ENCODE measurements around the gene TOPBP1.

Gene TOPBP1

DNA sequence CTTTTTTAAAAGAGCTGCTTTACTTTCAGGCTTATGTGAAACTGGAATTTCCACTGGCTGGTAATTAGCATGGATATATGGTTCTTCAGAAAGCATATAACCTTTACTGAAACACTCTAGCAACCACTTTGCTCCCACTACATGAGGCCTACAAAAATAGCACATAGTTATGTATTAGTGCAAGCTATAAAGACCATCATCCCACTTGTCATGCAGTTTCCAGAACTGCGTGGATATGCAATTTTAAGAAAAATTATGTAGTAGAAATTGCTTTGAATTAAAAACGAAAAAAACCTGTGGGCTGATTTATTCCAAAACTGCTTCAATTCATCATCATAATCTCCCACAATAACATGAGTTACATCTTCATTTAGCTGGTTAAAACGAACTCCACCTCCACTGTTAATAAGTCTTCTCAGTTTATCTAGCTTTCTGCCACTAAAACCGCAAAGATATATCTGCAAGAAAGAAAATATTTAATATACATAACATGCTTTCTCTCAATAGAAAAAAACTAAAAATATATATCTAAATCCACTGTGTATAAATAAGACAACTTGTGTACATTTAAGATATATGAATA lies 12.2 kb downstream of the TOPBP1 start:
- H3K4me1 ChIP-seq (ENCODE audit: control insufficient read depth in 2 of 2, insufficient read depth in 2 of 2, low read length in 2 of 2) = no peaks in the 10 kb centered on the region
- H3K9ac ChIP-seq (ENCODE audit: low read depth in 1 of 2, low read length in 2 of 2) = no peak overlapping the region
- H3K27me3 ChIP-seq (ENCODE audit: control insufficient read depth in 2 of 2, insufficient read depth in 2 of 2, low read length in 2 of 2) = no peaks in the 10 kb centered on the region
- H3K9me3 ChIP-seq (ENCODE audit: control insufficient read depth in 2 of 2, low read length in 2 of 2) = no peaks in the 10 kb centered on the region
- no peak overlapping the region for H3K4me3 ChIP-seq (ENCODE audit: low read length in 2 of 2)
- H3K27ac ChIP-seq (ENCODE audit: low read depth in 2 of 2, low read length in 2 of 2) = no peak overlapping the region
- H3K36me3 ChIP-seq (ENCODE audit: control insufficient read depth in 2 of 2, insufficient read depth in 2 of 2, low read length in 2 of 2) = peaks cover 30 to 46% of the 10 kb centered on the region in 2 donors

DNA sequence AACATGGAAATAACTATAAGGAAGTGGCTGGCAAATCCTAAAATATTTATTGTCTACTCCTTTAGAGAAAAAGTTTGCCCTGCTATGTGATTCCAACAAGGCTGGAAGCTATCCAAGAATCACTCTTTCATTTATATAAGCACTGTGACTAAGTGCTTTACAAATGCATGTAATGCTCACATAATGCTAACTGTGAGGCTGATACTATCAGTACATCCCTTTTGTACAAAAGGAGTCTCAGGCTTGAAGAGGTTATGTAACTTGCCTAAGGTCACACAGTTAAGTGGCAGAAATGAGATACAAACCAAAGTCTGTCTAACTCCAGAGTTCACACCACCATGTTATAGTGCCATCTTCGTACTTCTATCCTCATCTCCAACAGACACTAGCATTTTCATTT lies 17.0 kb downstream of the TOPBP1 start:
- H3K9me3 ChIP-seq (ENCODE audit: control insufficient read depth in 2 of 2, low read length in 2 of 2) = no peaks in the 10 kb centered on the region
- H3K27ac ChIP-seq (ENCODE audit: low read depth in 2 of 2, low read length in 2 of 2) = no peak overlapping the region
- no peak overlapping the region for H3K4me3 ChIP-seq (ENCODE audit: low read length in 2 of 2)
- no peaks in the 10 kb centered on the region for H3K27me3 ChIP-seq (ENCODE audit: control insufficient read depth in 2 of 2, insufficient read depth in 2 of 2, low read length in 2 of 2)
- peaks cover 35 to 57% of the 10 kb centered on the region in 2 donors for H3K36me3 ChIP-seq (ENCODE audit: control insufficient read depth in 2 of 2, insufficient read depth in 2 of 2, low read length in 2 of 2)
- no peak overlapping the region for H3K9ac ChIP-seq (ENCODE audit: low read depth in 1 of 2, low read length in 2 of 2)
- H3K4me1 ChIP-seq (ENCODE audit: control insufficient read depth in 2 of 2, insufficient read depth in 2 of 2, low read length in 2 of 2) = no peaks in the 10 kb centered on the region

DNA sequence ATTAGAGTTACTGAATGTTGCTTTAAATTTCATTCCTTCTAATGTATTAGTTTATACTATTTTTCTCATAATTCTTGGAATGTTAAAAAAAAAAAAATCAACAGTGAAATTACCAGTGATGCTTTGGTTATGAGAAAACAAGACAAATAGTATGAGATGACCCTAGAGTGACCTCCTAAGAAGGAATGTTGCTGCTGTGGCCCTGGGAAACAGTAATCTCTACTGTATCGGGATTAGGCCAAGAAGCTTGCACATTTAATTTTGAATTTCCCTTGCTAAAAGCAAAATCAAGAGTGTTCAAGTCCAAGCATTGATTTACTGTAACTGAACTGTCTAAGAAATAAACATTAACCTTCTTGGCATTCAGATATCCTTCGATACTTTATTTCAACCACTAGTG lies 18.1 kb downstream of the TOPBP1 start:
- H3K36me3 ChIP-seq (ENCODE audit: control insufficient read depth in 2 of 2, insufficient read depth in 2 of 2, low read length in 2 of 2) = peaks cover 42 to 52% of the 10 kb centered on the region in 2 donors
- H3K9ac ChIP-seq (ENCODE audit: low read depth in 1 of 2, low read length in 2 of 2) = no peak overlapping the region
- no peaks in the 10 kb centered on the region for H3K4me1 ChIP-seq (ENCODE audit: control insufficient read depth in 2 of 2, insufficient read depth in 2 of 2, low read length in 2 of 2)

DNA sequence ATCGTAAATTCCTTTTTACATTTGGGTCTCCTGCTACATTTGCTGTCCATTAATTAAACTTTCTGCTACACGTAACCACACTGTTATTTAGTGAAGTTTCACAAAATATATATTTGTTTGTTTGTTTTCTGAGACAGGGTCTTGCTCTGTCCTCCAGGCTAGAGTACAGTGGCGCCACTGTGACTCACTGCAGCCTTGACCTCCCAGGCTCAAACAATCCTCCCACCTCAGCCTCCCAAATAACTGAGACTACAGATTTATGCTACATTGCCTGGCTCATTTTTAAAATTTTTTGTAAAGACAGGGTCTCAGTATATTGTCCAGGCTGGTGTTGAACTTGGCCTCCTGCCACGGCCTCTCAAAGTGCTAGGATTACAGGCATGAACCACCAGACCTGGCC lies 20.5 kb downstream of the TOPBP1 start:
- peaks cover 52 to 53% of the 10 kb centered on the region in 2 donors for H3K36me3 ChIP-seq (ENCODE audit: control insufficient read depth in 2 of 2, insufficient read depth in 2 of 2, low read length in 2 of 2)
- H3K4me1 ChIP-seq (ENCODE audit: control insufficient read depth in 2 of 2, insufficient read depth in 2 of 2, low read length in 2 of 2) = no peaks in the 10 kb centered on the region
- no peak overlapping the region for H3K9ac ChIP-seq (ENCODE audit: low read depth in 1 of 2, low read length in 2 of 2)
- no peak overlapping the region for H3K4me3 ChIP-seq (ENCODE audit: low read length in 2 of 2)
- H3K9me3 ChIP-seq (ENCODE audit: control insufficient read depth in 2 of 2, low read length in 2 of 2) = no peaks in the 10 kb centered on the region
- H3K27me3 ChIP-seq (ENCODE audit: control insufficient read depth in 2 of 2, insufficient read depth in 2 of 2, low read length in 2 of 2) = no peaks in the 10 kb centered on the region
- no peak overlapping the region for H3K27ac ChIP-seq (ENCODE audit: low read depth in 2 of 2, low read length in 2 of 2)

More for the DNA sequence above, 18.1 kb downstream of the TOPBP1 start:
- Histone ChIP-seq H3K27me3 (ENCODE audit: control insufficient read depth in 2 of 2, insufficient read depth in 2 of 2, low read length in 2 of 2) (no peaks in the 10 kb centered on the region), H3K9me3 (ENCODE audit: control insufficient read depth in 2 of 2, low read length in 2 of 2) (no peaks in the 10 kb centered on the region), H3K27ac (ENCODE audit: low read depth in 2 of 2, low read length in 2 of 2) (no peak overlapping the region), H3K4me3 (ENCODE audit: low read length in 2 of 2) (no peak overlapping the region)

DNA sequence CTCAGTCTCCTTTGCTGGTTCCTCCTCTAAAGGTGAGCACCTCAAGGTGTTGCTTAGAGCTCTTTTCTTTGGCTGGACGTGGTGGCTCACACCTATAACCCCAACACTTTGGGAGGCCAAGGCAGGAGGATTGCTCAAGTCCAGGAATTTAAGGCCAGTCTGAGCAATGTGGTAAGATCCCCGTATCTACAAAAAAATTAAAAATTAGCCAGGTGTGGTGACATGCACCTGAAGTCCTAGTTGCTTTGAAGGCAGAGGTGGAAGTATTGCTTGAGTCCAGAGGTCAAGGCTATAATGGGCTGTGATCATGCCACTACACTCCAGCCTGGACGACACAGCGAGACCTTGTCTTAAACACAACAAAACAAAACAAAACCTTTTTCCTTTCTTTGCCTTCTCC lies 28.3 kb downstream of the TOPBP1 start:
- H3K9me3 ChIP-seq (ENCODE audit: control insufficient read depth in 2 of 2, low read length in 2 of 2) = no peaks in the 10 kb centered on the region
- no peak overlapping the region for H3K4me3 ChIP-seq (ENCODE audit: low read length in 2 of 2)
- H3K36me3 ChIP-seq (ENCODE audit: control insufficient read depth in 2 of 2, insufficient read depth in 2 of 2, low read length in 2 of 2) = peaks cover 36% of the 10 kb centered on the region in 2 donors
- no peak overlapping the region for H3K9ac ChIP-seq (ENCODE audit: low read depth in 1 of 2, low read length in 2 of 2)
- H3K4me1 ChIP-seq (ENCODE audit: control insufficient read depth in 2 of 2, insufficient read depth in 2 of 2, low read length in 2 of 2) = no peaks in the 10 kb centered on the region
- no peaks in the 10 kb centered on the region for H3K27me3 ChIP-seq (ENCODE audit: control insufficient read depth in 2 of 2, insufficient read depth in 2 of 2, low read length in 2 of 2)
- H3K27ac ChIP-seq (ENCODE audit: low read depth in 2 of 2, low read length in 2 of 2) = no peak overlapping the region

DNA sequence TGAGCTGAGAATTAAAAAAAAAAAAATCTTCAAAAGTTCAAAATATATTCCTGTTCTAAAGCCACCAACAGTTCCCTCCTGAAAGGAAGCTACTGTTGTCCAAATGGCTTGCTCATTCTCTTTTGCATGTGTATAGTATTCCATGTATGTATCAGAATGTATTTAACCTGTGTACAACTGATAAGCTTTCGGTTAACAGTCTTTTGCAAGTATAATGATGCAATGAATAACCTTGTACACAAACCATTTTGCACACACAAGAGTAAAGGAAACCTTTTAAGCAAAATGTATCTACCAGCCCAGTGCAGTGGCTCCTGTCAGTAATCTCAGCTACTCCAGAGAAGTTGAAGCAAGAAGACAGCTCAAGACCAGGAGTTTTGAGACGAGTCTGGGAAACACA lies 32.6 kb downstream of the TOPBP1 start:
- Histone ChIP-seq H3K4me3 (ENCODE audit: low read length in 2 of 2) (no peak overlapping the region), H3K9ac (ENCODE audit: low read depth in 1 of 2, low read length in 2 of 2) (no peak overlapping the region), H3K9me3 (ENCODE audit: control insufficient read depth in 2 of 2, low read length in 2 of 2) (no peaks in the 10 kb centered on the region), H3K27me3 (ENCODE audit: control insufficient read depth in 2 of 2, insufficient read depth in 2 of 2, low read length in 2 of 2) (no peaks in the 10 kb centered on the region), H3K27ac (ENCODE audit: low read depth in 2 of 2, low read length in 2 of 2) (no peak overlapping the region), H3K36me3 (ENCODE audit: control insufficient read depth in 2 of 2, insufficient read depth in 2 of 2, low read length in 2 of 2) (peaks cover 31 to 32% of the 10 kb centered on the region in 2 donors), H3K4me1 (ENCODE audit: control insufficient read depth in 2 of 2, insufficient read depth in 2 of 2, low read length in 2 of 2) (no peaks in the 10 kb centered on the region)

DNA sequence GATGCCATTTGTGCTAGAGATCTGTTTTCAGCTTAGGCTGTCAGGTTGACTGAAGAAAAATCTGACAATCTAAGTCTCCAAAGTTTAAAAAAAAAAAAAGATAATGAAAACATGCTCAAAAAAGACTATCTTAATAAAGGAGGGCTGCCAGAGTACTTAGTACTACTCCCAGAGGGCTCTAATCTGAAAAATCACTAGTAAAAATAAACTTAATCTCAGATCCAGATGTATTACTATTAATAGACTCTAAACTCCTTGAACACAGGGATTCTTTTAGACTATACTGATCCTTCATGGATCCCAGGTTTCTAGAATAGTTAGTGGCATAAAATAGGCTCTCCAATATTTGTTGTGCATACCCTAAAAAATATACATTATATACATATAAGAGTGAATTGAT lies 34.0 kb downstream of the TOPBP1 start:
- no peaks in the 10 kb centered on the region for H3K4me1 ChIP-seq (ENCODE audit: control insufficient read depth in 2 of 2, insufficient read depth in 2 of 2, low read length in 2 of 2)
- H3K9ac ChIP-seq (ENCODE audit: low read depth in 1 of 2, low read length in 2 of 2) = no peak overlapping the region
- no peak overlapping the region for H3K4me3 ChIP-seq (ENCODE audit: low read length in 2 of 2)
- H3K9me3 ChIP-seq (ENCODE audit: control insufficient read depth in 2 of 2, low read length in 2 of 2) = no peaks in the 10 kb centered on the region
- H3K27me3 ChIP-seq (ENCODE audit: control insufficient read depth in 2 of 2, insufficient read depth in 2 of 2, low read length in 2 of 2) = no peaks in the 10 kb centered on the region
- H3K27ac ChIP-seq (ENCODE audit: low read depth in 2 of 2, low read length in 2 of 2) = no peak overlapping the region
- H3K36me3 ChIP-seq (ENCODE audit: control insufficient read depth in 2 of 2, insufficient read depth in 2 of 2, low read length in 2 of 2) = peaks cover 33 to 37% of the 10 kb centered on the region in 2 donors

DNA sequence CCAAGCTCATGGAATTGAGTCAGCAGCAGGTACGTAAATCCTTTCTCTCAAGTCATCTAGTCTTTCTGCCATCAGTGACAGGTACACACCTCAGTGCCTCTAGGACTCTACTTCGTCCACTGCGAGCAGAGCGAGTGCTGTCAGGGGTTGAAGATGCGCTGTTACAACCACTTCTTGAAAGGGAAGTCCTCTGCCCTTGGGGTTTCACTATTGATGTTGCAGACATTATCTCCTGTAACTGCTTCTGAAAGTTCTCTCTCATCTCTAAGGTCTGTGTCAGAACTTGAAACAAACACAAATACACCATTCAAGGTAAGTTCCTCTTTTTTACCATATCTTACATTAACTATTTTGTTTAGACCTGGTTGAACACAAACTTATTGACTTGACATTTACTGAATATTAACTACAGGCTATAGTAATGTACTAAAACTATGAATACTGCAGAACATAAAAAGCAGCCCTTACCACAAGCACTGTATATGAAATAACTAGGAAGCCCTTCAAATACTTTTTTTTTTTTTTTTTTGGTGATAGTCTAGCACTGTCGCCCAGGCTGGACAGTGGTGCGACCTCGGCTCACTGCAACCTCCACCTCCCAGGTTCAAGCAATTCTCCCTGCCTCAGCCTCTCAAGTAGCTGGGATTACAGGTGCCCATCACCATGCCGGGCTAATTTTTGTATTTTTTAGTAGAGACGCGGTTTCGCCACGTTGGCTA lies 41.5 kb downstream of the TOPBP1 start:
- Histone ChIP-seq H3K4me1 (ENCODE audit: control insufficient read depth in 2 of 2, insufficient read depth in 2 of 2, low read length in 2 of 2) (no peaks in the 10 kb centered on the region), H3K27ac (ENCODE audit: low read depth in 2 of 2, low read length in 2 of 2) (no peak overlapping the region), H3K9ac (ENCODE audit: low read depth in 1 of 2, low read length in 2 of 2) (no peak overlapping the region), H3K4me3 (ENCODE audit: low read length in 2 of 2) (no peak overlapping the region), H3K36me3 (ENCODE audit: control insufficient read depth in 2 of 2, insufficient read depth in 2 of 2, low read length in 2 of 2) (peaks cover 33 to 38% of the 10 kb centered on the region in 2 donors), H3K9me3 (ENCODE audit: control insufficient read depth in 2 of 2, low read length in 2 of 2) (no peaks in the 10 kb centered on the region), H3K27me3 (ENCODE audit: control insufficient read depth in 2 of 2, insufficient read depth in 2 of 2, low read length in 2 of 2) (no peaks in the 10 kb centered on the region)

DNA sequence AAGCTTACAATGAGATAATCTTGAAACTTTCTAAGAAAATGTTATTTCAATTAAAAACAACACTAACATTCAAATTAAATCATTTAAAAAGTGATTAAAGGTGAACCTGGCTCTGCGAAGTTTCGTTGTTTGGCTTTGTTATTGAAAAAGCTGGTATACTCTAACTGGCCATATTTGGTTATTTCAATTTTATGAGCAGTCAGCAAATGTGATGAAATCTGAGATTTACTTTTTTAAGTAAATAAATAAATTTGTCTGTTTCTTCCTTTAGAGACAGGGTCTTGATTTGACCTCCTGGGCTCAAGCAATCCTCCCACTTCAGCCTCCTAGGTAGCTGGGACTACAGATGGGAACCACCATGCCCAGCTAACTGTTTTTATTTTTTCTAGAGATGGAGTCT lies 50.2 kb downstream of the TOPBP1 start:
- Histone ChIP-seq H3K9me3 (ENCODE audit: control insufficient read depth in 2 of 2, low read length in 2 of 2) (no peaks in the 10 kb centered on the region), H3K27ac (ENCODE audit: low read depth in 2 of 2, low read length in 2 of 2) (no peak overlapping the region), H3K4me3 (ENCODE audit: low read length in 2 of 2) (no peak overlapping the region), H3K4me1 (ENCODE audit: control insufficient read depth in 2 of 2, insufficient read depth in 2 of 2, low read length in 2 of 2) (no peaks in the 10 kb centered on the region), H3K9ac (ENCODE audit: low read depth in 1 of 2, low read length in 2 of 2) (no peak overlapping the region), H3K27me3 (ENCODE audit: control insufficient read depth in 2 of 2, insufficient read depth in 2 of 2, low read length in 2 of 2) (no peaks in the 10 kb centered on the region), H3K36me3 (ENCODE audit: control insufficient read depth in 2 of 2, insufficient read depth in 2 of 2, low read length in 2 of 2) (peaks cover 30 to 37% of the 10 kb centered on the region in 2 donors)

DNA sequence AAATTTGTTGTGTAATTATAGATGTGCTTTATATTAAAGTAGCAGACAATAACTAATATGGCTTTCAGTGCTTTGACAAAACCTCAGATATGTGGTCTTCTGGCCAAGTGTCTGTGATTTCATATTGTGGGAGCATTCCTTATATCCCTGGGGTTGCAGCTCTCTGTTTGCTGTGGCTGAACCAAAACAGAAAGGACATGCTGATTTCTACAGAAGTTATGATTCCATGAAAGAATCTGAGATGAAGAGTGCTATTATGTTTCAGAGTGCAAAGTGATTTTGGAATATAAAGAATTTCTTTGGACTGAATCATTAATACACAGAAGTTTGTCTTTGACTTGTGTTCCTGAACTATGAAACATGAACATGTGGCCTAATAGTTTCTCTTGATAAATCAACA lies 51.7 kb downstream of the TOPBP1 start:
- H3K9ac ChIP-seq (ENCODE audit: low read depth in 1 of 2, low read length in 2 of 2) = no peak overlapping the region
- H3K27ac ChIP-seq (ENCODE audit: low read depth in 2 of 2, low read length in 2 of 2) = no peak overlapping the region
- H3K9me3 ChIP-seq (ENCODE audit: control insufficient read depth in 2 of 2, low read length in 2 of 2) = no peaks in the 10 kb centered on the region
- peaks cover 32 to 37% of the 10 kb centered on the region in 2 donors for H3K36me3 ChIP-seq (ENCODE audit: control insufficient read depth in 2 of 2, insufficient read depth in 2 of 2, low read length in 2 of 2)
- H3K27me3 ChIP-seq (ENCODE audit: control insufficient read depth in 2 of 2, insufficient read depth in 2 of 2, low read length in 2 of 2) = no peaks in the 10 kb centered on the region
- no peaks in the 10 kb centered on the region for H3K4me1 ChIP-seq (ENCODE audit: control insufficient read depth in 2 of 2, insufficient read depth in 2 of 2, low read length in 2 of 2)
- no peak overlapping the region for H3K4me3 ChIP-seq (ENCODE audit: low read length in 2 of 2)
